OCI-LY1 (cell line): Measurements from ENCODE around the gene RPL38.

ENCODE experiments used
- EZH2 ChIP-seq: fragments of 200-600 bp; sonication (generic), shearing (Covaris generic); IDR thresholded peaks from 2 replicates; pipeline ENCODE4 v1.8.0; 2017; ENCODE audit warnings: borderline replicate concordance, mixed run types, mild to moderate bottlenecking, antibody characterized with exemption, low read length, moderate library complexity, mixed read lengths
- TF ChIP-seq, protein P1 (sequence below): fragments of 200-600 bp; sonication (generic), shearing (Covaris generic); IDR thresholded peaks from 2 replicates; pipeline ENCODE4 v1.5.1; 2017; ENCODE audit warnings: mild to moderate bottlenecking, antibody characterized with exemption, low read length, moderate library complexity, mixed read lengths

DNA sequence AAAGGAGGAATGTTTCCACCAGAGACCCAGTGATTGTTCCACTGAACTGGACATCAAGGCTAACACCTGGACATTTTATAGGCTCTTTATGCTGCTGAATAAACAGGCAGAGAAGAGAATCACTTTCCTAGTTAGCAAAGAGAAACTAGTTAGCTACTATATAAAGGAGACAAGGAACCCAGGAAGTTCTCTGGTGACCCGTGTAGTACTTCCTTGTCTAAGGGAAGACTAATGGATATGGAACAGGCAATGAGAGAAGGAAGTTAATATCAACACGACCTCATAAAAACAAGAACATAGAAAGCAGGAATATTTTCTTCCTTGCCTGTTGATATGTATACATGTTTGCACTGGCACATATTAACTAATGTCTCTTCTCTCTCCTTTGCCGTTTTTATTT is 30.8 kb upstream of the RPL38 start:
- TF ChIP-seq, protein P1, sequence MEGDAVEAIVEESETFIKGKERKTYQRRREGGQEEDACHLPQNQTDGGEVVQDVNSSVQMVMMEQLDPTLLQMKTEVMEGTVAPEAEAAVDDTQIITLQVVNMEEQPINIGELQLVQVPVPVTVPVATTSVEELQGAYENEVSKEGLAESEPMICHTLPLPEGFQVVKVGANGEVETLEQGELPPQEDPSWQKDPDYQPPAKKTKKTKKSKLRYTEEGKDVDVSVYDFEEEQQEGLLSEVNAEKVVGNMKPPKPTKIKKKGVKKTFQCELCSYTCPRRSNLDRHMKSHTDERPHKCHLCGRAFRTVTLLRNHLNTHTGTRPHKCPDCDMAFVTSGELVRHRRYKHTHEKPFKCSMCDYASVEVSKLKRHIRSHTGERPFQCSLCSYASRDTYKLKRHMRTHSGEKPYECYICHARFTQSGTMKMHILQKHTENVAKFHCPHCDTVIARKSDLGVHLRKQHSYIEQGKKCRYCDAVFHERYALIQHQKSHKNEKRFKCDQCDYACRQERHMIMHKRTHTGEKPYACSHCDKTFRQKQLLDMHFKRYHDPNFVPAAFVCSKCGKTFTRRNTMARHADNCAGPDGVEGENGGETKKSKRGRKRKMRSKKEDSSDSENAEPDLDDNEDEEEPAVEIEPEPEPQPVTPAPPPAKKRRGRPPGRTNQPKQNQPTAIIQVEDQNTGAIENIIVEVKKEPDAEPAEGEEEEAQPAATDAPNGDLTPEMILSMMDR = no peak
- no peak for TF ChIP-seq EZH2
